ENCODE data around the gene GP1BB.
"Not testable (repeated sequence)": the region's sequence is repeated elsewhere in the genome, so short reads cannot be mapped to it uniquely, and the experiment has no call there.

GP1BB gene

DNA sequence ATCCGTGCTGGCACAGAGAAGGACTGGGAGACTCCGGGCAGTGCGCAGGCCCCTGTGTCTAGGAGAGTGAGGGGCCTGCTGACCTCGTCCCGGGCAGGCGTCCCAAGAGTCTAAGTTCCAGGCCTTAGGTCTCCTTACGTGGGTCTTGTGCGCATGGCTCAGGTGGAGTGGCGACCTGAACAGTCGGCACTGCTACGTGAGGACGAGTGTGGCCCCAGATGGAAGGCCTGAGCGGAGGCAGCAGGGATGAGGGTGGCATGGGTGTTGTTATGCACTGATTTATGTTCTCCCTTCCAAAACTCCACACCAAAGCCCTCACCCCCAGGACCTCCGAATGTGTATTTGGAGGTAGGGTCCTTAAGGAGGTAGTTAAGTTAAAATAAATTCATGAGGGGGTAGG lies 29.8 kb upstream of the GP1BB start:
- in situ Hi-C loops (cut with MboI; ENCODE audit: low sequenced_read_pairs), result no loop called here

DNA sequence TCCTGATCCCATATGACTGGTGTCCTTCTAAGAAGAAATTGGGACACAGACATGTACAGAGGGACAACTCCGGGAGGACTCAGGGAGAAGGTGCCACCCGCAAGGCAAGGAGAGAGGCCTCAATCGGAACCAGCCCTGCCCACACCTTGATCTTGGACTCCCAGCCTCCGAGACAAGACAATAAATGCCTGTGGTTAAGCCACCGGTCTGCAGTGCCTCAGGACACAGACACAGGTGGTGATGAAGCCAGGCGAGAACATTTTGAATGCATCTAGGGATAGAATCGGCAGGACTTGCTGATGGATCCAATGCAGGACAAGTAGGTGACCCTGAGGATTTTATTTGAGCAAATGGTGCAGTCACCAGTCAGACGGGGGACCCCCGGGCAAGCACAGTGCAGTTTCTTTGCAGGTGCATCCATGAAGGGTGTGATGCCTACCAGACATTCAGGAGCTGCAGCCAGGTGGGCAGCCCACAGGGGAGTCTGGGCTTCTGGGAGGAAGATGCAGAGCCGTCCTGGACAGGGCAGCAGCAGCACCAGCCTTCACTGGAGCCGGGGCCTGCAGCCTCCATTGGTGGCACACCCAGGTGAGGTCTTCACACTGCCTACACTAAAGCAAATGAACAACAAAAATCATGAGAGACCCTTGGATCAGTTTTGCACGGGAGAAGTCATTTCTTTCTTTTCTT lies 29.2 kb upstream of the GP1BB start:
- in situ Hi-C loops (cut with MboI; ENCODE audit: low sequenced_read_pairs), result no loop called here

DNA sequence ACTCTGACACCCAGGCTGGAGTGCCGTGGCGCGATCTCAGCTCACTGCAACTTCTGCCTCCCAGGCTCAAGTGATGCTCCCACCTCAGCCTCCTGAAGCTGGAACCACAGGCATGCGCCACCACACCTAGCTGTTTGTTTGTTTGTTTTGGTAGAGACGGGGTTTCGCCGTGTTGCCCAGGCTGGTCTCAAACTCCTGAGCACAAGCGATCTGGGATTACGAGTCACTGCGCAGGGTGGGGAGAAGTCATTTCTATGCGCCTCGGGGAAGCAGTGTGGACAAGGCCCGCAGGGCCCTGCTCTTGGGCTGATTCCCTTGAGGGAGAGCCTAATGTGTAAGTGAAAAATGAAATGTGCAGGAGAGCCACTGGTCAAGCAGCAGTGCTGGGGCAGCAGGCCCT lies 28.6 kb upstream of the GP1BB start:
- in situ Hi-C loops (cut with MboI; ENCODE audit: low sequenced_read_pairs), result no loop called here

DNA sequence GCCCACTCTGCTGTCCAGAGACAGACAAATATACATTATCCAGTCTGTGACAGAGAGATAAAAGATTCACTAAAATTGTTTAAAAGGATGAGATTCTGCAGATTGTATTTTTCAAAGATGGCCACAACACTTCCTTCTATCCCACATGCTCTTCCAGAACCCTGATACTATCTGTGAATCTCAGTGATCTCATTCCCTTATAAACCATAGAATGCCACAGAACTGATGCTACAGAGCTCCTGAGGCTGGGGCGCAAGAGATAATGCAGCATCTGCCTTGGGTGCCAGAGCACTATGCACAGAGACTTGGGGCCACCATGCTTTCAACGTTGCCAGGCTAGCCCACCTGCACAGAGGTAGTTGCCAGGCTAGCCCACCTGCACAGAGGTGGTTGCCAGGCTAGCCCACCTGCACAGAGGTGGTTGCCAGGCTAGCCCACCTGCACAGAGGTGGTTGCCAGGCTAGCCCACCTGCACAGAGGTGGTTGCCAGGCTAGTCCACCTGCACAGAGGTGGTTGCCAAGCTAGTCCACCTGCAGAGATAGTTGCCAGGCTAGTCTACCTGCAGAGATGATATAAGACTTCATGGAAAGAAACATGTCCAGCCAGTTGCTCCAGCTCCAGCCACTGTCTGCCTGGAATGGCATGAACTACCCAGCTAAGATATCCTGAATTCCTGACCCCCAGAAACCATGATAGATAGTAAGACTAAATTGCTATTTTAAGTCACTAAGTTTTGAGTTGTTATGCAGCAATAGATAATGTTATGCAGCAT lies 26.6 kb upstream of the GP1BB start:
- in situ Hi-C loops (cut with MboI; ENCODE audit: low sequenced_read_pairs), result no loop called here

DNA sequence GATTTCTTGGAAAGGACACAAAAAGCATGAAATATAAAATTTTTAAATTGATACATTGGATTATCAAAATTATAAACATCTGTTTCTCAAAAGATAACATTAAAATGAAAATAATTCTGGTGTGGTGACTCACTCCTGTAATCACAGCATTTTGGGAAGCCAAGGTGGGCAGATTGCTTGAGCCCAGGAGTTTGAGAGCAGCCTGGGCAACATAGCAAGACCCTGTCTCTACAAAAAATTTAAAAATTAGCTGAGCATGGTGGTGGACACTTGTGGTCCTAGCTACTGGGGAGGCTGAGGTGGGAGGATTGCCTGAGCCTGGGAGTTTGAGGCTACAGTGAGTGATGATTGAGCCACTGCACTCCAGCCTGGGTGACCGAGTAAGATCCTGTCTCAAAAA lies 25.5 kb upstream of the GP1BB start:
- in situ Hi-C loops (cut with MboI; ENCODE audit: low sequenced_read_pairs), result not testable (repeated sequence)

DNA sequence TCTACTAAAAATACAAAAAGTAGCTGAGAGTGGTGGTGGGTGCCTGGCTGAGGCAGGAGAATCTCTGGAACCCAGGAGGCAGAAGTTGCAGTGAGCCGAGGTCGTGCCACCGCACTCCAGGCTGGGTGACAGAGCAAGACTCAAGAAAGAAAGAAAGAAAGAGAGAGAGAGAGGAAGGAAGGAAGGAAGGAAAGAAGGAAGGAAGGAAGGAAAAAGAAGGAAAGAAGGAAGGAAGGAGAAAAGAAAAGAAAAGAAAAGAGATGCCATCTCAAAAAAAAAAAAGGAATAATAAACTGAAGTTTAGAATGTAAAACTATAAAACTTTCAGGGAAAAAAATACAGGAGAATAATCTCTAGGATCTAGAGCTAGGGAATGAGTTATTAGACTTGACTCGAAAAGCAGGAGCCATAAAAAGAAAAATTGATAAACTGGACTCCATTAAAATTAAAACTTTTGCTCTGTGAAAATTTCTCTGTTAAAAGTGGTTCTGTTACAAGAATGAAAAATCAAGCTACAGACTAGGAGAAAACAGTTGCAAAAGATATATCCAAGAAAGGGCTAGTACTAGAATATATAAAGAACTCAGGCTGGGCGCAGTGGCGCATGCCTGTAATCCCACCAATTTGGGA lies 22.4 kb upstream of the GP1BB start:
- in situ Hi-C loops (cut with MboI; ENCODE audit: low sequenced_read_pairs), result no loop called here

DNA sequence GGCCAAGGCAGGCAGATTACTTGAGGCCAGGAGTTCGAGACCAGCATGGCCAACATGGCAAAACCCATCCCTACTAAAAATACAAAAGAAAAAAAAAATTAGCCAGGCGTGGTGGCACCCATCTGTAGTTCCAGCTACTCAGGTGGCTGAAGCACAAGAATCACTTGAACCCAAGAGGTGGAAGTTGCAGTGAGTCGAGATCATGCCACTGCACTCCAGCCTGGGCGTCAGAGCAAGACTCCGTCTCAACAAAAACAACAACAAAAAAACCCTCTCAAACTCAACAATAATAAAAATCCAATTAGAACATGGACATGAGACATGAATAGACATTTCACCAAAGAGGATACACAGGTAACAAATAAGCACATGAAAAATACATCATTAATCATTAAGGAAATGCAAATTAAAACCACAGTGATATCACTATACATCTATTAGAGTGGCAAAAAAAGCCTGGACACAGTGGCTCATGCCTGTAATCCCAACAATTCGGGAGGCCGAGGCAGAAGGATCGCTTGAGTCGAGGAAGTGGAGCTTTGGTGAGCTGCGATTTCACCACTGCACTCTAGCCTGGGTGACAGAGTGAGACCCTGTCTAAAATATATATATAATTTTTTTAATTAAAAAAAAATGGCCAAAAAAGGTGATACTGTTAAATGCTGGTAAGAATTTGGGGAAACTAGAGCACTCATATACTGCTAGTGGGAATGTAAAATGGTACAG lies 21.8 kb upstream of the GP1BB start:
- in situ Hi-C loops (cut with MboI; ENCODE audit: low sequenced_read_pairs), result no loop called here

DNA sequence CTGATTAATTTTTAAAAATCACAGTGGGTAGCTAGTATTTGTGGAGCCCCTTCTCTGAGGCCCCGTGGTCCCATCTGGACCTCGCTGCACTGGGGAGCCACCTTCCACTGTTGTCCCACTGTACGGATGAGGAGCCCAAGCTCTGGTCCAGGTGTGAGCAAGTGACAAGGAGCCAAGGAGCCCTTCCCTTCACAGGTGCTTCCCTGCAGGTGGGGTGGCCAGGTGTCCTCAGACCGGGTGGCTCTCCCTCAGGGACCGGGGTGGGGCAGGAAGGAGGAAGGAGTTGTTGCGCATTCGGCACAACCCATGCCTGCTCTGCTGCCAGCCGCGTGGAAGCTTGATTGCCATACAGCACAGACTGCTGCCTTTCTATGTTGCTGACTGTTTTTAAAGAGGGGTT lies 19.5 kb upstream of the GP1BB start:
- in situ Hi-C loops (cut with MboI; ENCODE audit: low sequenced_read_pairs), result no loop called here

DNA sequence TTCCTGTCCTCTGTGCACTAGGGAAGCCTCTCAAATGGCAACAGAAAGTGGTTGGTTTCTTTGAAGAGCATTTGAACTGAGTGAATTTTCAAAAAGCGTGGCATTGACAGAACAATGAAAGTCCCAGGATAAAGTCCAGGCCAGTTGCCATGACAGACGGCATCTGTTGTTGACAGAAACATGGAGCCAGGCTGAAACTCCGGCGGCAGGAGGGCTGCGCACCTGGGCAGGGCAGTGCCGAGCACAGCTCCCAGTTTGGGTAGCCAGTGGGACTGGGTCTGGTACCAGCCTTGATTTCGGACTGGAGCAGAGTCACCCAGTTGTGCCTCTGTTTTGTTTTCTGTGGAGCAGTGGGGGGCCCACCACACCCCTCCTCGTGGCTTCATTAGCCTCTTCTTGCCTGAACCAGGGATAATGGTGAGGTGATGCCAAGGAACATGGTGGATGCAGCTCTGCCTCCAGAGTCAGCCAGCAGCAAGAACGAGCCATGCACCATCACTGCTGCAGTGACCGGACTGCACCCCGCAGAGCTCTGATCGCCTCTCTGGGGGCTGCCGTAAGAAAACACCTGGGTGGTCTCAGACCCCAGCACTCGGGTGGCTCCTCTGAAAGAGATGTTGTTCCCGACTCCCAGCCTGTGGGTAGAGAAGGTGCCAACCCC lies 18.9 kb upstream of the GP1BB start:
- in situ Hi-C loops (cut with MboI; ENCODE audit: low sequenced_read_pairs), result no loop called here

DNA sequence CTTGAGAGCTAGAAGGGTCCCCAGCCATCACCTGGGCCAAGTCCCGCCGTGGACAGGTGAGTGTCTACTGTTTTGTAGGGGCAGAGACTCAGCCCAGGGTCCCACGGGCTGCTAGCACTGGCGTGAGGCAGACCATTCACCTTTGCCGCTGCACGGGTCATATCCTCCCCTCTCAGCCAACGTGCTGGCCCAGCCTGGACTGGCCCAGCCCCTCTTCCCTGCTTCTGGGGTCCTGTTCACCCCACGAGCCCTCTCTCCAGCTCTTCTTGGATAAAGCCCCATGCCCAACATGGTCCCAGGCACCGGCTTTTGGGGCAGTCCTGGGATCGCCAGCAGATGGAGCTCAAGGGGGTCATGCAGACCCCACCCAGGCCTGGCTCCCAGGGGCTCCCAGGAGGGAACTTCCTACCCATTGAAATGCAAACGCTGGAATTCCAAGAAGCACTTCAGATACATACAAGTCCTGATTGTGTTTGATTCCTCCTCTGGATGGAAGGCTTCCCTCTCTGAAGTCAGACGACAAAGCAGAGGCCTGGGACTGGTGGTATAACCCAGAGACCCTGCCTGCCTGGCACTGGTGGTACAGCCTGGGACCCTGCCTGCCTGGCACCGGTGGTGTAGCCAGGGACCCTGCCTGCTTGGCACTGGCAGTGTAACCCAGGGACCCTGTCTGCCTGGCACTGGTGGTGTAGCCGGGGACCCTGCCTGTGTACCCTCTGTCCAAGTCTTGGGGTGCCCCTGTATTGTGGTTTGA lies 18.0 kb upstream of the GP1BB start:
- in situ Hi-C loops (cut with MboI; ENCODE audit: low sequenced_read_pairs), result no loop called here

DNA sequence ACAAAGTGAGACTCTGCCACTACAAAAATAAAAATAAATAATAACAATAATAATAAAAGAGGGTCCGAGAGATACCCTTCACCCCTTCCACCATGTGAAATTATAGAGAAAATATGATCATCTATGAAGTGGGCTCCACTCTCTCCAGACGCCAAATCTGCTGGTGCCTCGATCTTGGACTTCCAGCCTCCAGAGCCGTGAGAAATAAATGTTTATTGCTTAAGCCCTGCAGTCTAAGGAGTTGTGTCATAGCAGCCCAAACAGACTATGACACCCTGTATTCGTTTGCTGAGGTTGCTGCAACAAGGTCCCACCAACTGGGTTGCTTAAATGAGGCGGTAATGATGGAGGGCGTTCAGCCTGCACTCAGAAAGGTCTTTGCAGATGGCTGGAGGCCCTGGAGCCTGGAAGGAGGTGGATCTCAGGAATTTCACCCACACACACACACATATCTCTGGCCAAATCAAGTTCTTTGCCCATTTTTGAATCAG lies 16.6 kb upstream of the GP1BB start:
- in situ Hi-C loops (cut with MboI; ENCODE audit: low sequenced_read_pairs), result no loop called here

DNA sequence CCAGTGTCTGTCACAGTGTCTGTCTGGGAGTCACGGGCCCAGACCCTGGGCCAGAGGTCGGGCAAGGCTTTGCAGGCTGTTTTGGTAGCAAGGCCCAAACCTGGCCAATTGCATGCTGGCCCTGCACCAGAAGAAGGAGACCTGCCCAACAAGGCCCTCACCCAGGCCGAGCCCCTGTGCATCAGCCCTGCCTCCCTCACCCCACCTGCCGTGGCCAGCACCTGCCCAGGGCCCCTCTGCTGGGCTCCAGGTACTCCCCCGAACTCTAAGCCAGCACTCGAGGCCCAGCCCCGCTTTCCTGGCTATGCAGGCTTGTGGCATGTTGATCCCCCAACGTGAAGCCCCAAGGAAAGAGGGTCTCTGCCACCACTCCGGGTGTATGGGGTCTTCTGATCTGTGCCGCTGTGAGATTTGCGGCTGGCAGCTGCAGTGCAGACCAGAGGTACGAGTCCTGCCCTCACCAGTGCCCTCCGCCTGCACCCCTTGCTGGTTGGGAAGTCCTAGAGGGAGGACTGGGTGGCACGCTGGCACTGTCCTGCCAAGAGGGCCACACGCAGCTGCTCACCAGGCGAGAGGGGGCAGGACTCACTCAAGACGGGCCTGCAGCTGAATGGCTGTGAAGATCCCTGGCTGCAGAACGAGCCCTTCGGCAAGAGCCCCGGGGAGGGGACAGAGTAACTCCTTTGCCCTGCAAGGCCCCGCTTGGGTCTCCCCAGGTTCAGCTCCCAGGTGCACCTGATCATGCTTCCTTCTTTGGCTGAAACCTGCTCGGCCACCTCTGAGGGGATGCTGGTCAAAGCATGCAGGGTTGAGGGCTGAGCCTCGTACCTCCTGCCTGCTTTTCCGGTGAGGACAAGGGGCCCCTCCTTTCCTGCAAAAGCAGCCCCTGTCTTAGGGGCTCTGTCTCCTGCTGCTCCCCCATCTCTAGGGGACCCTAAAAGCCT lies 15.7 kb upstream of the GP1BB start:
- in situ Hi-C loops (cut with MboI; ENCODE audit: low sequenced_read_pairs), result no loop called here

DNA sequence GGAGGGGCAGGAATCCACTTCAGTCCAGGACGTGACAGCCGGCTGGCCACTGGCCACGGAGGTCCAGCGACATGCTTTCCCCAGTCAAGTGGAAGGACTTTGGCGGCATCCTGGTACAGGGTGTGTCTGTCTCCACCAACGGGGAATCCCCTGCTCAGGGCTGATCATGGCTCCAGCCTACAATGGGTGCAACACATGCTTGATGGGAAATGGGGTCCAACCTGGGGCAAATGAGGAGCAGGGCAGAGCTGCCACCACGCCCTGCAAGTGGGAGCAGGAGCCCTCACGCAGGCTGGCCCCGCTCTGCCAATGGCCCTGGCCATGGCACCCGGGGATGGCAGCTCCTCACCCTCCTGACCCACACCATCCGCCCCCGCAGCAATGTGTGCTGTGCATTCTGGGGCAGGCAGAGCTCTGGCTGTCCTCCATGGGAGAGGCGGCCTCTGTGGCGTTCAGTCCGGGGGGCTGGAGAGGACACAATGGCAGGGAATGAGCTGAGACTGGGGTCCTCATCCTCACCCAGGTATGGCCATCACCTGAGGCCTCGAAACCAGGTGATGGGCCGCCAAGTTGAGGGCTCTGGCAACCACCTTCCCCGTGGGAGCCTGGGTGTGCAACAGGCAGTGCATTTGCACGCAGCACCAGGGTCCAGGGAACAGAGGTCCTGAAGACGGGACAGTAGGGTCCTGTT lies 14.9 kb upstream of the GP1BB start:
- in situ Hi-C loops (cut with MboI; ENCODE audit: low sequenced_read_pairs), result no loop called here

DNA sequence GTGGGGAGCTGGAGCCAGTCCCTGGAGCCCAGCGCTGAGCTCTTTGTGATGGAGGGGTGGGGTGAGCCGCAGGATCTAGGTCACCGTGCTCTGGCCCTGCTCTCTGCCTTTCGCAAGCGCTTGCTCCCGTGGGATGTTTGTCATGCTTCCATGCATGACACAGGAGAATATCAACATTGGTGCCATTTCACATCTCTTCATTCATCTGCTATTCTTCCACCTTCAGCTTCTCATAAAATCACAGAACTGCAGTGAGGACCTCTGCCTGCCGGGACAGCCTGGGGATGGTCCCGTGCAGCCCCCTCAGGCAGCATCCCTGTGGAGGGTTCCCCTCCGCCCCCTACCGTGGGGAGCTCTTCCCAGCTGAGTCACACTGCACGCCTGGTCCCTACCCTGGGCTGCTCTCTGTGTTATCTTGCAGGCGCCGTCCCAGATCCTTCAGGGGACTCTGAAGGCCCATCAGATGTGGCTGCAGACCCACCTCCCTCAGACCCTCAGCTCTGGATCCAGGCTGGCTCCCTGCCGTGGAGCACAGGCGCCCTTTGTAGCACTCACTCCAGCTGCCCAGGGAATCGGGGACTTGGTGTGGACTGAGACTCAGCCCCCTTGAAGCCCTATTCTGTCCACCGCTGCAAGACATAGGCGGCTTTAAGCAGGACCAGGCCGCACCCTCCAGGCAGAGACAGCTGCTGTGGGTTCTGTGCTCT lies 14.1 kb upstream of the GP1BB start:
- in situ Hi-C loops (cut with MboI; ENCODE audit: low sequenced_read_pairs), result no loop called here

DNA sequence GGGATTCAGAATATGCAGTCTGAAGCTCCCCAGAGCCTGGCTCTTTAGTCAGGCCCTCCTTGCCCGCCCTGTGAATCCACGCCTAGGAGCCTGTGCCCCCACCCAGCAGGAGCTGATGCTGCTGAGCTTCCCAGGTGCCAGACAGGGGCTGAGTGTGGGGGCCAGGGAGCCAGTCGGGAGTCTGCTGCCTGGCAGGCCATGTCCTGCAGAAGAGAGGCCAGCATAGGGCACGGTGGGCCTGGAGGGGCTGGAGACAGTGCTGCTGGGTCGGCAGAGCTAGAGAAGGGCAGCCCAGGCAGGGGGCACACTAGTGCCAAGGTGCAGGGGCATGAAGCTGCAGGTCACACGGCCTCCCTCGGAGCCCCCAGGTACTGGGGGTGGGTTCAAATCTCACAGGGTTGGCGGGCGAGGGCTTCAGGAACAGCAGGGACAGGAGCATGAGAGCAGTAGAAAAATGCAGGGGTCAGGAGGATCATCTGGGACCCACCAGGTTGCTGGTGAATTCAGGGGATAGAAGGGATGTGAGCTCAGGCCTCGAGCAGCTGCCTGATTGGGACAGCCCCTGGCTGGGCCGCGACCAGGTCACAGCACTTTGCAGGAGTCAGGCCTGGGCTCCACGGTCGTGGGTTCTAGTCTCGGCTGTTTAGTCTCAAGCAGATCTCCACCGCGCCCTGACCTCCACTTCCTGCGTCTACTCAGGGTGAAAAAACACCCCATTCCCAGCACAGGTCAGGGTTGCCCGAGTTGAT lies 13.1 kb upstream of the GP1BB start:
- in situ Hi-C loops (cut with MboI; ENCODE audit: low sequenced_read_pairs), result no loop called here

DNA sequence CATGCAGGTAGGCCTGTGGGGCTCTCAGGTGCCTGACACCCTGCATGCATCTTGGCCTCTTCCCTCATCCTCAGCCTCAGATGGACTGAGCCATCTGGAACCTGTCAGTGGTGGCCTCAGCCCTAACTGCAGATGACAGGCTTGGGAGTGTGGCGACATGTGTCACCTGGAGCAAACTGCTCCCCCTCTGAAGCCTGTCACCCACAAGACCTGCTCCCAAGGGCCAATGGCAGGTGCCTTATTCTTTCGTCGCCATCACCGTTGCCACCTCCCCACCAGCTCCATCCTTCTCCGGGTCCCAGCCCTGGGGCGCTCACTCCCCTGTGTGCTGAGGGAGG lies 12.6 kb upstream of the GP1BB start:
- in situ Hi-C loops (cut with MboI; ENCODE audit: low sequenced_read_pairs), result no loop called here

DNA sequence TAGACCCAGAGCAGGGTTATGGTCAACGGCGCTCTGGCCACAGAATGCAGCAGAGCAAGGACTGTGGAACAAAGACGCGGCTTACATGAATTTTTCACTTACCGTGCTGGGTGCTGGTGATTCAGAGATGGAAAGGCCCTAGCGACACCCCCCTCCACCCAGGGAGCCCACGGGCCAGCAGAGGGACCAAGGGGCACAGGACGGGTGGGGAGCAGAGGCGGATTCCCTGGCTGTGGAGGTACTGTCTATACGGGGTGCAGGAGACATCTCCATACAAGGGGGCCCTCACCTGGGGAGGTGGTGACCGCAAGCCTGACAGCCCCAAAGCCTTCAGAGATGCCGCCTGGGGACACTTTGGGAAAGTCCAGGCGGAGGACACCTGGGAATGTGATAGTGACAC lies 10.1 kb upstream of the GP1BB start:
- in situ Hi-C loops (cut with MboI; ENCODE audit: low sequenced_read_pairs), result no loop called here
